HG03066 (cell line): ENCODE measurements around the gene ERP44.
A peak's percentile ranks its signal among the peaks of the same experiment; 100 is the strongest.
"Not testable (repeated sequence)": the region's sequence is repeated elsewhere in the genome, so short reads cannot be mapped to it uniquely, and the experiment has no call there.

Experiments
- ATAC-seq: cut with Tn5 transposase; IDR thresholded peaks from one replicate; pipeline ENCODE4 v1.9.1; 2021; ENCODE audit warnings: low read depth; ENCODE audit not compliant: unreplicated experiment

Gene ERP44

DNA sequence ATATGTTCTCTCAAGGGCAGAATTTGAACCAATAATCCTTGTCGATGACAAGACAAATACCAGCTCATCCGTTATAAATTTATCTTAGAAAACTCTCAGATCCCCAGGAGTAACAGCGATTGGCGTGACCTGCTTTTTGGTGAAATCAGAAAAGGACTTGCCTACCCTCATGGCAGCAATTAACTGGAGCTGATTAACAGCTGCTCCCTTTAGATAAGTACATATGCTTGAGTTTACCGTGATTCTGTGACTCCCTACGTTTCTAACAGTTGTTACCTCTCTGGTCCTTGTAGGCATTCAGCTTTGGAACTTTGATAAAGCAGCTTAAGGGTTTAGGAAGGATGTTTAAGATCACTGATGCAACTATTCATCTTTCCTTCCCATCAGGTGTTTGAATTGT, 2.8 kb upstream of the ERP44 start:
- ATAC-seq: no peak

DNA sequence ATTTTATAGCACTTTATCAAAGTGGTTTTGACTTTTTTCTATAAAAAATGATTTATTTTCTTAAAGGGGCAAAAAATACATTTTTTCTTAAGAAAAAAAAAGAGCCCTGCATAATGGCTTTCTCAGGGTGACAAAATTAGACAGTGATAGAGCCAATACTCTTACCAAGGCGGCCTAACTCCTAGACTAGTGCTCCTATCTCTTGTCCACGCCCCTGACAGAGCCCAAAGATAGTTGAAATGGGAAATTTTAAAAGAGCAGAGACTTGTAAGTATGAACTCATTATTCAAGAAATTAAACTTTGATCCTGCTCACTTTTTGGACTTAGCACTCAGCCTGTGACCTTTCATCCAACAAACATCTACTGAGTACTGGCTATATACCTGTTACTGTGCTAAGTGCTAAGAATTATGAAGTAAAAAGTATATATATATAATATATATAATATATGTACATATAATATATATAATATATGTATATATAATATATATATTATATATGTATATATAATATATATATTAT, 1.4 kb upstream of the ERP44 start:
- ATAC-seq: no peak

DNA sequence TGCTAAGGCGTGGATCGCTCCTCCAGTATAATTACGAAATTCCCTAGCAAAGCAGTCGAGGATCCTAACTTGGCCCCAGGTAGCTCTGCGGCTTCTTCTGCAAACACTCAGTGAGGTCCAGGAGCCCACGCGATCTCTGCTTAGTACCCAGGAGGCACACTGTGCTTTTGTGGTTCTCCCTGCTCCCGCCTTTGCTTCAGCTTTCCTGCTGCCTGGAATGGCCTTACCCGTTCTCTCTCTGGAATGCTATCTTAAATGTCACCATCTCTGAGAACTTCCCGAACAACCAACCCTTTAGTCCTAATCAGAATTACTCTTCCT, 882 bp upstream of the ERP44 start:
- no peak for ATAC-seq

DNA sequence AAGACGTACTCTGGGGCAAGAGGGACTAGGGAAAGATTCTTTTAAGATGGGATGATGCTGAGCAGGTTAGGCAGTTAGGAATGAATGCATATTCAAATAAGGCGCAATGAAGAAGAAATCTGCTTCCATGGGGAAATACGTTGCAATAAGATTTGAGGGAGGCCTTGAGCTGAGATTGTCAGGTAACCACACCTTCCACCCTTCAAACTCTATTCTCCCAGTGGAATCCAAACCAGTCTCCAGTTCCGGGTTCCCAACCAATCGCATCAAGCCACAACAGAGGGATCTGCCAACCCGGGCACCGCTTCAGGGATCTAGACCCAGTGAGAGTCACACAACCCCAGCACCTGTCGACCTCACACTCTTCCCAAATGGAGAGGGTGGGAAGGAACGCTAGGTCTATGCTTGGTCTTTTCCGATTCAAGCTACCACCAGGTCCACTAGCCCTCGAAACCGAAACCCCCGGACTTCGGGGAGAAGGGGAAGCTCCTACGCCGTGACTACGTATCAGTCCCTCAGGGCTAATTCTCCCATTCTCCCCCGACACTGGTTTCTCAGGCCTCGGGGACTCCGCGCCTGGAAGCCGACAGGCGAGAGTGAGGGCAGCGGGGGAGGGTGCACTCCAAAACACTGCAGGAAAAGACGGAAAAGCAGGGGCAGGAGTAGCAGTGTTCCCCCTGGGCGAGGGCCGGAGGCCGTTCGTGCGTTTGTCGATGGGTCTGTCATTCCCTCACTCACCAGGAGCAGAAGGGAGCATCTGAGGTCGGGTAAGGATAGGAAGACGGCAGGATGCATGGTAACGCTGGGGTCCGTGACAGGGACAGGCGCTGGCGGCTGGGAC, 534 bp downstream of the ERP44 start:
- ATAC-seq: peak; percentile 8

DNA sequence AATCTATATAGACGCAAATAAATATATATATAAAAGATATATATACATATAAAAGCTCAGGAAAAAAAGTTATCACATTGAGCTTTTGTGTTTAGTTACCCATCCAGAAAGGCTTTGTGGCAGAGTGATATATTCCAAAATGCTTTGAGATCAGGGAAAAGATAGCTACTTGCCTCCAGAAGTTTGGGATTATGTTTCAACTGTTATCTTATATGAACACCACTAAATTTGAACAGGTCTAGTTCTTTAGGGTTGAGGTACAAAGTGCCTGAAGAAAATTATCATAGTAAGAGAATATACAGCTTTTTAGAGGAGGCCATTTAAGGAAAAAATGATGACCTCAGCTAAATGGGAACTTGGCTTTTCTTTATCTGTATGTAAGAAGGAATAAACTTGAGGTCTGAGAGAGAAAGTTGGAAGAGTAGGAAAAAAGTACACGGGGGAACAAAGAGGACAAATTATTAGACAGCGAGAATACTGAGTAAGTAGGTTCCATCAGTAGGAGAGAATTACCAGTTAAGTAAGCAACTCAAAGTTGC, 2.4 kb downstream of the ERP44 start:
- no peak for ATAC-seq

DNA sequence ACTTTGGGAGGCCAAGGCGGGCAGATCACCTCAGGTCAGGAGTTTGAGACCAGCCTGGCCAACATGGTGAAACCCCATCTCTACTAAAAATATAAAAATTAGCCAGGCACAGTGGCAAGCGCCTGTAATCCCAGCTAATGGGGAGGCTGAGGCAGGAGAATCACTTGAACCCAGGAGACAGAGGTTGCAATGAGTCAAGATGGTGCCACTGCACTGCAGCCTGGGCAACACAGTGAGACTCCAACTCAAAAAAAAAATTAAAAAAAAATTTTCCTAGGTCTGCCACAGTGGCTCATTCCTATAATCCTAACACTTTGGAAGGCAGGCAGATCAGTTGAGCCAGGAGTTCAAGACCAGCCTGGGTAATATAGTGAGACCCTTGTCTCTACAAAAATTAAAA, 4.4 kb downstream of the ERP44 start:
- not testable (repeated sequence) for ATAC-seq

DNA sequence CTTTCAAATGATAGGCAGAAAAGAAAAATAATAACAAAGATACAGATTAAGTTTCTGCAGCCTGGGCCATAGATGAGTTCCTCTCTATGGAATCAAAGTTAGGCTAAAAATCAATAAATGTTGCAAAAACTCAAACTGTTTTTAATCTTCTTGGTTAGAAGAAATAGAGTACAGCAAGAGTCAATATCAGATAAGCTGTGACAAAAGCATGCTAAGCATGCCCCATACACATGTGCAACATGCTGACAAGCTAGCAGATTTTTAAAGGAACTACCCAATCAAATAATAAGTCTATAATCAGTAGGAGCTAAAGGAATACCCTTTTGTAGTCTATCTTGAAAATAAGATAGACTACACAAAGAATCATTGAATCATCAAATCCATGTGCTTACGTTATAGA, 6.7 kb downstream of the ERP44 start:
- ATAC-seq: no peak

DNA sequence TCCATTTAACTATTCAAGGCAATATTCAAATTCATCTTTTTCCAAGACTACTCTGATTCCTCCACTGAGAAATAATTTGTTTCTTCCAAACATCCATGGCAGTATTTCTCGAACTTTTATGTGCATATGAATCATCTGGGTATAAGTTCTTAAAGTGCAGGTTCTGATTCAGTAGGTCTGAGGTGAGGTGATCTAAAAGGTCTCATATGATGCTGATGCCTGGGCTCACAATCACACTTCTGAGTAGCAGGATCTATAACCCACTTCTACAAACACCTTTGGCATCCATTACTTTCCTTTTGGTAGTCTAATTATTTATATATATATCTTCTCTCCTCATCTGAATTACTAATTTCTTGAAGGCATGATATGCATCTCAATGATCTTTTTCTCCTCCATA, 7.2 kb downstream of the ERP44 start:
- ATAC-seq: no peak

DNA sequence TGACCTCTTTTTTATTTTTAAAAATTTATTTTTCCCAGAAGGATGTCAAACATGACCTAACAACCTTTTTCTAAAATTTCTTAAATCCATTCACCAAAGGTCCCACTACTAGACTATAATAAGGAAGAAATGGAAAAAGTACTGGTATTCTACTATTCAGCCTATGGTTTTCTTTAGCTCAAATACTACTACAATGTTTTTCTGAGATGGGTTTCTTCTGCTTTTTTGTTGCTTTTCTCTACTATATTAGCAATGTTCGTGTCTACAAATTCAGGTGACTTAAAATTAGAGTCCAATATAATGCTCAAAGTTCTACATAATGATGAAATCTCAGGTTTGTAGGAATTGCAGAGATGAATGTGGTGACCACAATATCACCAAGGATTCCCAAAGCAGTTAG, 7.9 kb downstream of the ERP44 start:
- ATAC-seq: no peak

DNA sequence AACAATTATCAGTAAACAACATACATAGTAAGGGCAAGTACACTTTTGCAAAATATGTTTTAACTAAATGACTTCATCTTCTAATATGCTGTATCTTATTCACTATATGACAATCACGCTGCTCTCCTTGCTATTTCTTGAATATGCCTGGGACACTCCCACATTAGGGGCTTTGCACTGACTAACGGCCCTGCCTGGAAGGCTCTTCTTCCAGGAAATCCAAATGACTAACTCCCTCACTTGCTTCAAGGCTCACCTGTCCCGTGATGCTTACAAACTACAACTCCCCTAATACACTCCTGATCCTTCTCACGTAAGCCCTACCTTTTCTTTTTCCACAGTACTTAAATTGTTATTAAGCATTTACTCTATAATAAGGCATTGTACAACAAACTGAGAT, 10.6 kb downstream of the ERP44 start:
- ATAC-seq: no peak

DNA sequence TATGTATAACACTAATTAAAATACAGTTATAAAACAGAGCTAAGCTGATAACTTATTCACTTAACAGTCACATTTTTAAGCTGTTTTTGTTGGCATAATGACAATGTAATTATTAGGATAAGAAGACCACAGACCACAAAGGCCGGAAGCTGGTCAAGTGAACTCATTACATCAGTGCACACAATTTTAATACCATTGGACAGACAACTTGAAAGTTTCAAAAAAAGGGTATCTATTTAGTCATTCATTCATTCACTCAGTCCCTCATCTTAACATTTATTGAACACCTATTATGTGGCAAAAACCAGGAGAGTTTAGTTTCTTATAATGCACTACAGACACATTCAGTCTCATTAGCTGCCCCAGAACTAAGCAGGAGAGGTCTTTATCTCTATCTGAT, 11.6 kb downstream of the ERP44 start:
- no peak for ATAC-seq

DNA sequence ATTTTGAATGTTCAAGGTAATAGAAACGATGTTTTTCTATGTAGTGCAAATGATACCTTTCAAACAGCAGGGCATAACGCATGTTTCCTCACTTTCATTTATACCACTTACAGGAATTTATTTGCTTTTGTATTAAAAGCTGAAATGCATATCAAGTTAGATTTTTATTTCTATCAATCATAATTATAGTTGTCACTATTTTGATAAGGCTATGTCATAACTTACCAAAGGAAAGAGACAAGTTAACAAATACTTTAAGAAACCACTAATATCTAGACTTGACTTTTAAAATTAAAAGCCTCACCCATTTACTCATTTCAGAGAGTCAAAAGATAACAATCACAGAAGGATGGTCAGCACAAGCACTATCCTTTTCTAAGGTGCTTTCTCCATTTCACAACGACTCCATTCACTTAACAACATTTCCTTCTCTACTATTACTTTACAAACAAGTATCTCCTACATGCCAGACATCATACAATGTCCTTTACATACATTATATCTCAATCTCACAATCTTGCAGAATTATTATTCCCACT, 12.6 kb downstream of the ERP44 start:
- no peak for ATAC-seq

DNA sequence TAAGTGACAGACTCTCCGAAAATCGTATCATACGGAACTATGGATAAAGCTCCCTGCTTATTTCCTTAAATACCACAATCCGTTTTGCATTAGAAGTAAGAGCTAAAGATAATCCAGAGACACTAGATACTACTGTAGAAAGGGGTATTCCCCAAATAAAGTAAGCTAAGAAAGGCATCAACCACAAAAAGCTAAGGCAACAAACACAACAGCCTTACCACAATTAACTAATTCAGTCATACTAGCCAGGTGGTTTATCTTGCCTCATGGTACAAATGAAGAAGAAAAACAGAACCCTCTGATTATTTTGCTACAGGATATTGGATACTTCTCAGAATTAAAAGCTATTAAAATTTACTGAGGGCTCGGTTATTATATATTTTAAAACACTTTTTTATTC, 14.1 kb downstream of the ERP44 start:
- ATAC-seq: peak; percentile 76

DNA sequence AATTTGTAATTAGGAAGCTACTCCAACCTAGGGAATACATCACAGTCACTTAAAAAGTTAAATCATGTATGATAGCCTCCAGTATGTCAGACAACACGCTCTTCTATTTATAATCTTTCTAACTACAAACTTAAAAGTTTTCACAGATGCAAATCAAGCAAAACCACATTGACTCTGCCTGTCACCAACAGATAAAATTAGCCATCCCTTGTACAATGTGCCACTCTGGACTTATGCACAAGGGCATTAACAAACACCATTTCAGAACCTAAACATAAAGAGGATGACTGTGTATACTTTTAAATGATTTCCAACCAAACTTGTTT, 14.7 kb downstream of the ERP44 start:
- ATAC-seq: peak; percentile 56

DNA sequence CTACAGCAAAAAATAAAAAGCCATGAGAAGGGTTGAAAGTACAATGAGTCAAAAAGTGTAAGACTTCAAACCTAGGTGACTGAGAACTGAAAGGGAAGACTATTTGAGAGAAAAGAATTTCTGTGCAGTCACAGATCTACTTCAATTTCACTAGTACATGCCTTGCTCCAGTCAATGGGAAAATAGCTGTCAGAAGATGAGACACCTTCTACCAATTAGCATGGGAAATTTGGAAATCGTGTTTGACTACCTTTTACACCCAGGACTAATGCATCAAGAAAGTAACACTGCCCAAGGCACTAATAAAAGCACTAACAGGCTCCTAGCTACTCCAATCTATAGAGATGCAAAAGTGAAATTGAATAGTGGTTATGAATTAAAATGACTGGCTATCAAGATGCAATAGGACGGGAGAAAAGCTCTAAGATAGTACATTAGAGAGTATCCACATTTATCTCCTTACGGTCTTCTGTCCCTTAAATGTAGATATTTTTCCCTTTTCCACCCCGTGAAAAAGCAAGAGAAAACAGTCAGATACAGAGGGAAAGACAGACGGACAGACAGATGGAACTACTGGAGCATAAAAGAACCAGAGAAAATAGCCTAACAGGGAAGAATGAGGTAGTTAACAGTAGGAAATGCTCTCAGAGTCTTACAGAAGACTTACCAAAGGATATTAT, 15.2 kb downstream of the ERP44 start:
- ATAC-seq: peak; percentile 45

DNA sequence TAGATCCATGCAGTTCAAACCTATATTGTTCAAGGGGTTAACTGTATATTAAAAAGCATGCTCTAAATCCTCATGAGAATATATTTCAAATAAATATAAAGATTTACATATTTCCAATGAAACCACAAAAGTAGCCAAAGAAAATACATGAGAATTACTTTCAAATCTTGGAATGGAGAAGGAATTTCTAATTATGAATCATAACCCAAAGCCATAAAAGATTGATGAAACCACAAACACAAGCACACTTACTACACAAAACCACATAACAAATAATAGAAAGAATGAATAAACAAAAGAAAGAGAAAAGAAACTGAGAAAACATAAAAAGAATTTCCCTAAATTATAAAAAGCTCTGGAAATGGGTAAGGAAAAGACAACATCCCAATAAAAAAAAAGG, 16.0 kb downstream of the ERP44 start:
- no peak for ATAC-seq

DNA sequence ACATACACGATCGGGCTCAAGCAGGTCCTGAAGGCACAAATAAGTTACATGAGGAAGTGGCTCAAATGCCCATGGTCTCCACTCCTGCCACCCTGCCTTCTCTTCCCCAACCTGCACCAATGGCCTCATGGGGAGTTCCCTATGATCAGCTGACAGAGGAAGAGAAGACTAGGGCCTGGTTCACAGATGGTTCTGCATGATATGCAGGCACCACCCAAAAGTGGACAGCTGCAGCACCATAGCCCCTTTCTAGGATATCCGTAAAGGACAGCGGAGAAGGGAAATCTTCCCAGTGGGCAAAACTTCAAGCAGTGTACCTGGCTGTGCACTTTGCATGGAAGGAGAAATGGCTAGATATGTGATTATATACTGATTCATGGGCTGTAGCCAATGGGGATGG, 22.5 kb downstream of the ERP44 start:
- not testable (repeated sequence) for ATAC-seq

DNA sequence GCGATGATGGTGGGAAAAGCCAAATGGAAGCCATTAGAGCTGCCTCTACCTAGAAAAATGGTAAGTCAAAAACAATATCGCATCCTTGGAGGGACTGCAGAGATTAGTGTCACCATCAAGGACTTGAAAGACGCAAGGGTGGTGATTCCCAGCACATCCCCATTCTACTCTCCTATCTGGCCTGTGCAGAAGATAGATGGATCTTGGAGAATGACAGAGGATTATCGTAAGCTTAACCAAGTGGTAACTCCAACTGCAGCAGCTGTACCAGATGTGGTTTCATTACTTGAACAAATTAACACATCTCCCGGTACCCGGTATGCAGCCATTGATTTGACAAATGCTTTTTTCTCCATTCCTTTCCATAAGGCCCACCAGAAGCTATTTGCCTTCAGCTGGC, 23.8 kb downstream of the ERP44 start:
- no peak for ATAC-seq

DNA sequence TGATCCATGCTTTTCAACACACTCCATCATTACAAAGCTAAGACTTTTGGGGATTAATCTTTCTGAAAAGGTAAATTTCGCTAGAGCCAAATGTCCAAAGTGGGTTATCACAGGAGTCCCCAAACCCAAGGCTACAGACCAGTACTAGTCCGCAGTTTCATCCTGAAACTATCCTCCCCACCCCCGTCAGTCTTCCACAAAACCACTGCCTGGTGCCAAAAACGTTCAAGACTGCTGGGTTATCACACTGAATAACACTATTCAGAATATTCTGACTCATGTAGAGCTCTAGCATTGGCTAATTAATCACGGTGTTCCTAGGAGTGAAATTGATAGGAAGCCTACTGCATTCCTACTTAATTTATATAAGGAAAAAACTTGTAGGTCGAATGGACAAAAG, 24.7 kb downstream of the ERP44 start:
- ATAC-seq: no peak

DNA sequence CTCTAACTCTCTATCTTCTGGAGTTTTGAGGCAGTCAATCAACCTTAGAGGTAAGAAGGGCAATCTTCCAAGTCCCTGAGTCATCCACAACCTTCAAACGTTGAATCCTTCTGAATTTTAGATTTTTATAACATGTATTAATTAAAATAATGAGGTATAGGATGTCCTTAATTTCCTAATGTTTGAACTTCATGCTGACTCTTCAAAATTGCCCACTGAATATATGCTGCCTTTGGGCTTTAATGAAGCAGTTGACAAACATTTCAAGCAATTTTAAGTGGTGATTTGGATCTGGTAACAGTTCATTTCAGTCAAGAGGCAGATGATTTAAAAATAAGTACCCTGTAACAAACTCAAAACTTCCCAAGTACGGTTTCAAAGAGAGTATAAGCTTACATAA, 26.0 kb downstream of the ERP44 start:
- no peak for ATAC-seq

DNA sequence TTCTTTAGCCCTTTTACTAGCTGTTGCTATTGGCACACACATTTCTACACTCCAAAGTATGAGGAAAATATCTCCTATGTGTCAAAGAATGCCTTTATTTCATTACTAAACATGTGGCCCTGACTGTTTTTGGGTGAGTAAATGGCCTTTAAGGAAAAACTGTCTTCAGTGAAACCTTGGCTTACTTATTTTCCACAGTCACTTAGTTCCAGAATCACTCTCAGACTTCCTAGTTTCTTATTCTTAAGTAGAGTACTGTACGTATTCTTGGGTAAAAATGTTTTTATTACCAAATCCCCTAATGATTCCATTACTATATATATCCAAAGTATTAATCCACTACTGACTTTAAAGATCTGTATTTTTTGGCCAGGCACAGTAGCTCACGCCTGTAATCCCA, 27.5 kb downstream of the ERP44 start:
- ATAC-seq: no peak
